Mononuclear cell (primary cell): ENCODE data around the gene MOCOS. TPM values are rescaled to one million over a fixed set of nuclear protein-coding genes. Genes with fewer than 3 reads are reported as not detected.

ENCODE experiments used
- H3K27me3 ChIP-seq: 2 replicates; pipeline ENCODE4 v1.6.0; 2011; ENCODE audit warnings: low read length, control low read depth; ENCODE audit not compliant: insufficient read depth
- H3K4me1 ChIP-seq: 2 replicates; pipeline ENCODE4 v1.5.1; 2011; ENCODE audit warnings: mild to moderate bottlenecking, low read length, control low read depth; ENCODE audit not compliant: insufficient read depth
- H3K4me3 ChIP-seq: 2 replicates; pipeline ENCODE4 v1.5.1; 2011; ENCODE audit warnings: mild to moderate bottlenecking, low read length, moderate library complexity
- H3K9me3 ChIP-seq: 2 replicates; pipeline ENCODE4 v1.5.1; 2011; ENCODE audit warnings: low read depth, mild to moderate bottlenecking, control low read depth, low read length
- total RNA-seq: library from RNA; depleted of rRNA; stranded (reverse); fragments of >200 nt; gene quantifications from one replicate; pipeline ENCODE4 v1.2.3, GENCODE V29; 2012

The MOCOS gene
- total RNA-seq, 1 donor = under 0.01 TPM

DNA sequence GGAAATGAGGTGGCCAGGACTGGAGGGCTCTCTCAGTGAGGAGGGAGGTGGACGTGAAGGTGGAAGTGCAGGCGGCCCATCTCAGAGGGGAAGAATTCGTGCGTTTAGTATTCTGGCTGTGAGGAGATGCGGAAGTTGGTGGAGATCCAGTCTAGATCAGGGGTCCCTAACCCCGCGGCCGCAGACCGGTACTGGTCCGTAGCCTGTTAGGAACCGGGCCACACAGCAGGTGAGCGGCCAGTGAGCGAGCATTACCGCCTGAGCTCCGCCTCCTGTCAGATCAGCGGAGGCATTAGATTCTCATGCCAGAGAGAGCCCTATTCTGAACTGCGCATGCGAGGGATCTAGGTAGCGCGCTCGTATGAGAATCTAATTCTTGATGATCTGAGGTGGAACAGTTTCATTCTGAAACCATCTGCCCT lies 108.6 kb downstream of the MOCOS start:
- Histone ChIP-seq H3K4me3 (no peak overlapping the region), H3K27me3 (peaks cover 63% of the 10 kb centered on the region), H3K9me3 (no peaks in the 10 kb centered on the region), H3K4me1 (peaks cover 4% of the 10 kb centered on the region)

- Histone ChIP-seq H3K4me3 (no peak overlapping the region), H3K4me1 (peaks cover 4% of the 10 kb centered on the region), H3K27me3 (peaks cover 59% of the 10 kb centered on the region), H3K9me3 (no peaks in the 10 kb centered on the region)
Measured at GRCh38 chr18:36296650-36297416, 109.5 kb downstream of the MOCOS start.

DNA sequence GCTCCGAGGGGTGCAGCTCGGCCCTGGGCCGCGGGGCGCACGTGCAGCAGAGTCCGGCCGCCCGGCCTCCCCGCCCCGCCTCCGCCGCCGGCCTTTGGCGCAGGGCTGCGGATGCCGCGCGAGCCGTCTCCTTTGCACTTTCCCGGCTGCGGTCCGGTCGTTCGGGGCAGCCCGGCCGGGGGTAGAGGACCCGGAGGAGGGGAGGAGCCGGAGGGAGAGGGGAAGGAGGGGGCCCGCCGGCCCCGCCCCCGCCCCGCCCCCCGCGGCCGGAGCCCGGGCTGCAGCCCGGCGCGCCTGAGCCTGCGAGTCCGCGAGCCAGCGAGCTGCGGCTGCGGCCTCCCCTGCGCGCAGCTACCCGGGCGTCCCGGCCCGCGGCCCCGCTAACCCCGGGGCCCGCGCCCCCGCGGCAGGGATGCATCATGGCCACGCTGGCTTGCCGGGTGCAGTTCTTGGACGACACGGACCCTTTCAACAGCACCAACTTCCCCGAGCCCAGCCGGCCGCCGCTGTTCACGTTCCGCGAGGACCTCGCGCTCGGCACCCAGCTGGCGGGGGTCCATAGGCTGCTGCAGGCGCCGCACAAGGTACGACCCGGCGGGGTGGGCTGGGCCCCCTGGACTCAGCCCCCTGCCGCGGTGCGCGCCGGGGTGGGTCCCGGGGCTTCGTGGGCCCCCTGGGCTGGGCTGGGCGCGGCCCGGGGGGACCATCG lies 110.3 kb downstream of the MOCOS start, which contains the start of gene FHOD3:
TSS of gene FHOD3 (plus strand) at position 297 of the 709 bp plus-strand sequence. CDS start at position 420, 123 bp downstream.
- Histone ChIP-seq H3K9me3 (no peaks in the 10 kb centered on the region), H3K4me1 (peaks cover 4% of the 10 kb centered on the region), H3K27me3 (peaks cover 58% of the 10 kb centered on the region), H3K4me3 (no peak within 1 kb of the TSS)

GRCh38 chr18:36298126-36298741 lies 110.9 kb downstream of the MOCOS start:
- Histone ChIP-seq H3K4me1 (peaks cover 4% of the 10 kb centered on the region), H3K4me3 (no peak overlapping the region), H3K27me3 (peaks cover 54% of the 10 kb centered on the region), H3K9me3 (no peaks in the 10 kb centered on the region)

DNA sequence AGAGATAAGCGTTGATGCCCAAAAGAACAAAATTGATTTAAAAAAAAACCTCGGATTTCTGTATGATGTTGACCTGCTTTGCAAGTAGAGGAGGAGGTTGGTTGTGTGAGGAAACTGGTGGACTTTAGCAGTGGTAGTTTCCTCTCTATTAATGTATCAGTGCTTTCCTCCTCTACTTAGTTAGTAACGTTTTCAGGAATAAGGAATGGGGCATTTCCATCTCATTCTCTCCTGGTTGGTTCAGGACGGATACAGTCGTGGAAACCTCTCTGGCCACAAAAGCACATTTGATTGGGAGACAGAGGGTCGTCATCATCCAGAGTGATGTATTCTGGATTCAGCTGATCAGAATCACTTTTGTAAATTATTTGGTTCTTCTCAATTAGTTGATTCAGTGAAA lies 111.7 kb downstream of the MOCOS start:
- H3K4me3 ChIP-seq = no peak overlapping the region
- H3K4me1 ChIP-seq = peaks cover 4% of the 10 kb centered on the region
- H3K9me3 ChIP-seq = no peaks in the 10 kb centered on the region
- H3K27me3 ChIP-seq = peaks cover 56% of the 10 kb centered on the region

DNA sequence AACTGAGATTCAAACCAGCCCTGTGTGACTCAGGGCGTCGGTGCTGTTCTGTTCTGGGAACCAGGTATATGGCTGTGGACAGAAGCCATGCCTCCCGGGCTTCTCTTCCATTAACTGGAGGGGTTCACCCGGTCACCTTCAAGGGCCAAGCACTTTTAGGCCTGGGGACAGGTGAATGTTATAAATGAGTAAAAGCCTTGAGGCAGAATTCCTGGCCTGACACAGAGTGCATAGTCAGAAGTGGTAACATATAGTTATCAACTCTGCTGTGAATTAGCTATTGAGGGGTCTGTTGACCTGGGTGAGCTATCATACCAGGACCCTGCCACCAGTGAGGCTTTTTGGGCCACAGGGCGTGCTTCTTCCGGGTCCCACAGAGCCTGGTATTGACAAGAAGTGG lies 112.9 kb downstream of the MOCOS start:
- H3K4me1 ChIP-seq = peaks cover 4% of the 10 kb centered on the region
- no peak overlapping the region for H3K4me3 ChIP-seq
- H3K9me3 ChIP-seq = no peaks in the 10 kb centered on the region
- peaks cover 55% of the 10 kb centered on the region for H3K27me3 ChIP-seq

GRCh38 chr18:36301884-36302283 lies 114.6 kb downstream of the MOCOS start:
- Histone ChIP-seq H3K27me3 (peaks cover 47% of the 10 kb centered on the region), H3K4me1 (peaks cover 4% of the 10 kb centered on the region), H3K4me3 (no peak overlapping the region), H3K9me3 (no peaks in the 10 kb centered on the region)

GRCh38 chr18:36302676-36303075 lies 115.4 kb downstream of the MOCOS start:
- H3K4me1 ChIP-seq = peaks cover 4% of the 10 kb centered on the region
- H3K27me3 ChIP-seq = peaks cover 47% of the 10 kb centered on the region
- H3K9me3 ChIP-seq = no peaks in the 10 kb centered on the region
- no peak overlapping the region for H3K4me3 ChIP-seq

DNA sequence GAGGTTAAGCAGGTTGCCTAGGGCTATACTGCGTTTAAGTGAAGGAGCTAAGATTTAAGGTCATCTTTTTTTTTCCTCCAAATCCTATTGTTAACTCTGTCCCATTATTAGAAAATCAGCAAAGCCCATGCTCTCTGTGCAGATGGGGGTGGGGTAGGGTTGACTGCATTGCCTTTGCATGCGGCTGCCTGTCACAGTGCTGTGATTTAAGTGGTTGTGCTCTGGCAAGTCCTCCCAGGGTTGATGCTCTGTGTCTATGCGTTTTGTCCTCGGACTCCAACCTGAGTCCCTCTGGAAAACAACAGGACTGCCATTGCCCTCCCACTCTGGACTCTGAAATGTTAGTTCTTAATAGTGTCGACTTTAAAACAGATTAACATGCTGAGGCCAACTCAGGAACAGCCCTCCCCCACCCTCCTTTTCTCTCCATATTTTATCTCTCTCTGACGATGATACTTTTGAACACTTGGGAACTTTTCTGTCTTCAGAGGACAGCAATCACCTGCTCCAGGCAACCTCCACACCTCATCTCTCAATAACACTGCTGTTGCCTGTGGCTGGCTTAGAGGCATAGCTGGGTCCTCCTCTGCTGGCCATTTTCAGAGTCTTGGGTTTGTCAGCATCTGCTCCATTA lies 116.0 kb downstream of the MOCOS start:
- no peaks in the 10 kb centered on the region for H3K9me3 ChIP-seq

GRCh38 chr18:36304723-36305122 lies 117.4 kb downstream of the MOCOS start:
- Histone ChIP-seq H3K4me3 (no peak overlapping the region), H3K27me3 (peaks cover 36% of the 10 kb centered on the region), H3K9me3 (no peaks in the 10 kb centered on the region), H3K4me1 (no peaks in the 10 kb centered on the region)

More for the DNA sequence above, 116.0 kb downstream of the MOCOS start:
- Histone ChIP-seq H3K4me3 (no peak overlapping the region), H3K27me3 (peaks cover 47% of the 10 kb centered on the region), H3K4me1 (no peaks in the 10 kb centered on the region)

DNA sequence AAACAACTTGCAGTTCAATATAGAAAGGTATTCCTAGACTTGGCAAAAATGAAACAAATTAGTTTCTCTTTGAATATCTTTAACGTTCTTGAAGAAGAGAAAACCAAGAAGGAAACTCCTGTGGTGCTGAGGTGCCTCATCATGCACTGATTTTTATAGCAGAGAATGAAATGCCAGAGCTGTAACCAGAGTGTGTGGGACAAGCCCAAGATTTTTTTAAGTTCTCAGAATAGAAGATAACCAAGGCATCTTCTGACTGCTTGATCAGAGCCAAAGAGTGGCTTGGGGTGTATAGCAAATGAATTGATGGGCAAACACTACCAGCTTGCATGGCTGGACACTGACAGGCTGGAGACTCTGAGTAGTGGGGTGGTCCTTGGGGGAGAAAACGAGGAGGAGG lies 118.1 kb downstream of the MOCOS start:
- H3K27me3 ChIP-seq = peaks cover 29% of the 10 kb centered on the region
- no peaks in the 10 kb centered on the region for H3K9me3 ChIP-seq
- no peaks in the 10 kb centered on the region for H3K4me1 ChIP-seq
- no peak overlapping the region for H3K4me3 ChIP-seq

DNA sequence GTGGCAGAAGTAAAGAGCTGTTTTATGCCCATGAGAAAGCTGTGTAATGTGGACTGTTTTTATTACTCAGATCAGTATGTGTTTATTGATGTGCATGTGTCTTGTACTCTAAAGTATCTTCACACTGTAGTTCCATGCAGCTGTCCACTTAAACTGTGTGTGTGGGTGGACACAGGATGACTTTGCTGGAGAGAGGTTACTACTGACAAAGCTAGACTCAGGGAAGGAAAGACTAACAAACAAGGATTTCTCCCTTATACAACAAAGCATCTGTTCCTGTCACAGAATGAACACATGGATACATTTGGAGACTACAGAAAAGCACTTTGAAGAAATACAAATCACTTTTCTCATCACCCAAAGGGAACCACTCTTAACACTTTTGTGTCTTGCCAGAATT lies 120.2 kb downstream of the MOCOS start:
- H3K4me3 ChIP-seq = no peak overlapping the region
- H3K27me3 ChIP-seq = peaks cover 24% of the 10 kb centered on the region
- H3K9me3 ChIP-seq = no peaks in the 10 kb centered on the region
- H3K4me1 ChIP-seq = no peaks in the 10 kb centered on the region

DNA sequence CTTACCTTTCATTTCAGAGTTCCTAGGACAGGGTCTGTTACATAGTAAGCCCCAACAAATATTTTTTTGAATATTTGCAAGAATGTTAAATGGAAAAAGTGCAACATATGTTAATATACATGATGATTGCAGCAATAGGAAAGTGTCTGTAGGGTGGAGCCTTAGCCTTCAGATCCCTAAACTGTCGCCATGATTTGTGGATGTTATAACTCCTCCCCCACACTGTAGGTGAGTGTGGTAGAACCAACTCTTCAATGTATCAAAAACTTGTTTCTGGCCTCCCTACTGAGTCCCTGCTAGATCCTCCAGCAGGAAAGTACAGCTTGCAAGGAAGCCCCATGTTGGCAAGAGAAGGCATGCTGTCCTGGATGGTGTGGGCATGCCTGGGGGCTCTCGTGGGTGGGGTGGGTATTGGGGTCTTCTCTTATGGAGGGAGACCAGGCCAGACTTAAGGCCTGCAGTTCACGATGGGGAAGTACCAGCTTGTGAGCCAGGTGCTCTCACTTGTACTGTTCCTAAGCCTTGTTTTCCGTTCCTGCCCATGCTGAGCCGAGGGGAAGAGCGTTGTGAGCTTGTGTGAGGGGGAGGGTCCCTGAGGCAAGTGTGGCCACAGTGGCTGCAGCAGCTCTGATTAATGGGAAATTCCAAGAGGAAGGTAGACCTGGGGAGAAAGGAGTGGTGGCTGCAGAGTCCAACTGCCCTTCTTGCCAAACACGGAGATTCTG lies 121.6 kb downstream of the MOCOS start:
- Histone ChIP-seq H3K27me3 (peaks cover 17% of the 10 kb centered on the region), H3K9me3 (no peaks in the 10 kb centered on the region), H3K4me3 (no peak overlapping the region), H3K4me1 (no peaks in the 10 kb centered on the region)
